Measurements from ENCODE around the gene TNS1. TPM values are rescaled to one million over a fixed set of nuclear protein-coding genes. Genes with fewer than 3 reads are reported as not detected.

TNS1 gene
- total RNA-seq, 2 donors from 2014 or later, result 168 to 174 TPM

GRCh38 chr2:218002143-218002844 is 501 bp downstream of the TNS1 start:
- Histone ChIP-seq H3K4me3 (peak overlapping the region; percentile 23 to 46), H3K27ac (peak overlapping the region; percentile 76 to 94 (median 90)), H3K4me1 (peaks cover 65% of the 10 kb centered on the region), H3K9me3 (no peaks in the 10 kb centered on the region), H3K36me3 (replicated peaks in 1 of 2; ENCODE audit: insufficient read depth in 1 of 2, low read depth in 2 of 2) (no peaks in the 10 kb centered on the region), H3K27me3 (no peaks in the 10 kb centered on the region)
- DNase-seq (no peak), ATAC-seq (no peak)
- WGBS, 2 donors, result 25 to 36% methylated on average over 10 to 12 of the region's 12 CpGs
- intact Hi-C loops (cut with DNase I), result no loop called here
- TF ChIP-seq POLR2A (IDR thresholded peaks at IDR 0.05), result no peak
- TF ChIP-seq CTCF (IDR thresholded peaks at IDR 0.05), result no peak

- Histone ChIP-seq H3K4me1 (peaks cover 72% of the 10 kb centered on the region), H3K36me3 (replicated peaks in 1 of 2; ENCODE audit: insufficient read depth in 1 of 2, low read depth in 2 of 2) (no peaks in the 10 kb centered on the region), H3K4me3 (peak overlapping the region; percentile 22 to 46), H3K9me3 (no peaks in the 10 kb centered on the region), H3K27me3 (no peaks in the 10 kb centered on the region), H3K27ac (peak overlapping the region; percentile 76 to 94 (median 90))
- peak; percentile 83 to 91 (median 89) for DNase-seq
- ATAC-seq, result peak; percentile 70
- intact Hi-C loops (cut with DNase I), result no loop called here
- 33 to 35% methylated on average over 4 of the region's 4 CpGs for WGBS, 2 donors
- TF ChIP-seq POLR2A (IDR thresholded peaks at IDR 0.05) (peak; percentile 32 to 69 (median 60)), CTCF (IDR thresholded peaks at IDR 0.05) (peak in 3 of 7 experiments; percentile 10 to 31 (median 19))
Measured at GRCh38 chr2:218001629-218002028, 1.2 kb downstream of the TNS1 start.

- DNase-seq, result peak; percentile 50 to 68 (median 62)
- ATAC-seq, result no peak
- intact Hi-C loops (cut with DNase I), result no loop called here
Measured at GRCh38 chr2:218000136-218000535, 2.7 kb downstream of the TNS1 start.

GRCh38 chr2:217999595-217999959 is 3.2 kb downstream of the TNS1 start:
- H3K27me3 ChIP-seq, result no peaks in the 10 kb centered on the region
- no peaks in the 10 kb centered on the region for H3K9me3 ChIP-seq
- DNase-seq (no peak), ATAC-seq (no peak)
- WGBS, 2 donors, result 40 to 42% methylated on average over 2 to 4 of the region's 4 CpGs
- H3K4me1 ChIP-seq, result peaks cover 86% of the 10 kb centered on the region
- peak overlapping the region in 3 of 4 donors; percentile 76 to 92 (median 87) for H3K27ac ChIP-seq
- no peaks in the 10 kb centered on the region for H3K36me3 ChIP-seq (replicated peaks in 1 of 2; ENCODE audit: insufficient read depth in 1 of 2, low read depth in 2 of 2)
- TF ChIP-seq POLR2A (IDR thresholded peaks at IDR 0.05) (no peak), CTCF (IDR thresholded peaks at IDR 0.05) (no peak)
- intact Hi-C loops (cut with DNase I), result no loop called here
- no peak overlapping the region for H3K4me3 ChIP-seq

More at GRCh38 chr2:218000136-218000535, 2.7 kb downstream of the TNS1 start:
- Histone ChIP-seq H3K9me3 (no peaks in the 10 kb centered on the region), H3K27ac (peak overlapping the region; percentile 76 to 94 (median 90)), H3K4me3 (no peak overlapping the region), H3K36me3 (replicated peaks in 1 of 2; ENCODE audit: insufficient read depth in 1 of 2, low read depth in 2 of 2) (no peaks in the 10 kb centered on the region), H3K27me3 (no peaks in the 10 kb centered on the region), H3K4me1 (peaks cover 86% of the 10 kb centered on the region)
- TF ChIP-seq CTCF (IDR thresholded peaks at IDR 0.05), result no peak
- peak in 1 of 3 donors; percentile 11 for TF ChIP-seq POLR2A (IDR thresholded peaks at IDR 0.05)
